HS-27A (cell line): Measurements from ENCODE around the gene TRMO.

Experiments used
- DNase-seq: peaks from one replicate; pipeline ENCODE4 v3.0.0-alpha.2; 2012; ENCODE audit warnings: low read depth, missing footprints

Gene TRMO

DNA sequence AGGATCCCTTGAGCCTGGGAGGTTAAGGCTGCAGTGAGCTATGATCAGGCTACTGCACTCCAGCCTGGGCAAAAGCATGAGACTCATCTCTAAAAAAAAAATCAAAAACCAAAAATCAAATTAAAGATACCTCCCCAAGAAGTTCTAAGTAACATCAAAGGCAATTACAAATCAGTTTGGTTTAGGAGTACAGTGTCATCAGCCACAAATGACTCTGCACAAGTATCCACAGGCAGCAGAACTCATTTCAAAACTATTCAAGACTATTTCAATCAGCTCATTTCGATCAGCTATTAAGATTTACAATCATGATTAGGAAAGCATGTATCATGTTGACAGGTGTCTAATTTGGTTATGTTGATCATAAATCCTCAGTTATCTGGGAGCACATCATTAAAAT lies 19.1 kb downstream of the TRMO start:
- no peak for DNase-seq

DNA sequence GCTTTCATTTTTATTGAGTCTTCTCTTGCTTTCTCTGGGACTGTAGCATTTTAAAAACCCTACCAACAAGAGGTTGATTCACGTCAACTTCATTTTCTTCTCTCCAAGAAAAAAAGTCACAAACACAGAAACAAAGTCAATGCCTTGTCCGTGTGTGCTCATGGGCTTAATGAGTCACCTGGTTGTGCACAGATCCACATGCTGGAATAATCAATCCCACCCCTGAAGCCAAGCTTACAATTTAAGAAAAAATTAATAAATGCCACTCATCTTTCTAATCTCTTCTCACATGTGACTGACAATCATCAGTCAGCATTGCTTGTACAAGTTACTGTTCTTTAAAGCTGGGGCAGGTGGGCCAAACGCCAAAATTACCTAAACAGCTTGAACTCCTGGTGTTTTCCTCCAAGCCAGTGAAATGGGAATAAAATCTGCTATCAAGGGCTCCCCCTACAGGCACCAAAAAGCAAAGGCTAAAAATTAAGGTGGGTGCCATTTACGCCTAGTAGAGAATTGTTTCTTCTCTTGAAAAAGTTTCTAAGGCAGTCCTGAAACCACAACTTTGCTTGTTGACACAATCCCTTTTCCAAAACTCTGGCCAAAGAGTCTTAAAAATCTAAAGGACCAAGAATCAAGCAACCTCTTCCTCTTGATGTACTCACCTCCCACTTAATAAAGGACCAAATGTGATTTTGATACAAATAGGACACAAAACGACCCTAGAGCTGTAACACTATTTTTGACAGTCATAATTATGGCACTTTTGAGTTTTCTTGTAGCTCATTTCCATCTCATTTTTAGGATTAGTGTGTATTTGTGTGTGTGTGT lies 21.3 kb downstream of the TRMO start:
- DNase-seq: peak; percentile 62

DNA sequence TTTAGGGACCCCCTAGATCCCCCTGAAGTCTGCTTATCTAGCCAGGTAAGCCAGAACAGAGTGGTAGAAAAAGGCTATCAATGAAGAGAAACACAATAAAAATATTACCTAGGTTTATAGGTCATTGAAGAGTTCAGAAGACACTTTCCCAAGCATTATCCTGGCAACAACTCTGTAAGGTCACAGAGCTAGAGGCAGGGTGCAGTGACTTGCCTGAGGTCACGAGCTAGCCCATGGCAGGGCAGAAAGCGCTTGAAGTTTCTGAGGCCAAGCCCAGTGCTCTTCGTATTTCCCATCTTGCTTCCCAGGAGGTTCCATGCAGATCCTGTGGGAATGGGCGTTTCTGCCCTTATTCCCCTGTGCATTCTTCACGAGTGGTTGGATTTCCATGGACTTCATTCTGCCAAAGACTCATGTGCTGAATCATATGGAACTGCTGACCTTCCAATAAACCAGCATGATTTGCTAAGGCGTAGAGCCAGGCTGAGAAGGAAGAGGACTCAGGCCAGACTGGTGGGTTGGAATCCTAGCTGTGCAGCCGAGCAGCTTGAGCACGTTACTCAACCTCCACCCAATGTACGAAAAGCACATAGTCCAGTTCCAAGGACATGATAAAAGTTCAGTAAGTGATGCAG lies 22.1 kb downstream of the TRMO start:
- DNase-seq: peak; percentile 81

DNA sequence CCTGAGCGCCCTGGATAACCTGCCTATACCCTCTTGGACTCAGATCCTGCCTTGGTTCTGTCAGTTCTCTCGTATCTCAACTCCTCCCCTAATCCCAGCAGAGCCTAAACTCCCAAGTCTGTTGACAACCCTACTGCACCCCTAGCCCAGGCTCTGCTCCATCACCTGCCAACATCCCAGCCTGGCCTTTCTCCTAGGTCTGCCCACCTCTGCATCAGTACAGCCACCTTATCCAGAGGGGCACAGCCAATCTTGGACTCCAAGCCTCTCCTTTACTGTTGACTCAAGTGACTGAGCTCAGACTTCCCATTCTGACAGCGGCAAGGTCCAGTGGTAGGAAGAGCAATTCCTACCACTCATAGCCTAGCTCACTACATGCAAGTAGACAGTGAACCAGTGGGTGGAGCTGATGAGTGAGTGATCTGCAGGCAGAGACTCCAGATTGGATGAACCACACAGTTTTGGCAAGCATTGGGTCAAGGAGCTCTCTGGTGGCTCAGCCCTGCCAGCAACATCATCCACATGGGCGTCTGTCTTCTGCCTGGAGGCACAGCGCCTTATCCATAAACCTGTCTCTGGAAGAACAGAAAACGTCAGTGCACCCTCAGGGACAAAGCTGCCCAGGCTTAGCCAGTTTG lies 26.5 kb downstream of the TRMO start:
- no peak for DNase-seq

DNA sequence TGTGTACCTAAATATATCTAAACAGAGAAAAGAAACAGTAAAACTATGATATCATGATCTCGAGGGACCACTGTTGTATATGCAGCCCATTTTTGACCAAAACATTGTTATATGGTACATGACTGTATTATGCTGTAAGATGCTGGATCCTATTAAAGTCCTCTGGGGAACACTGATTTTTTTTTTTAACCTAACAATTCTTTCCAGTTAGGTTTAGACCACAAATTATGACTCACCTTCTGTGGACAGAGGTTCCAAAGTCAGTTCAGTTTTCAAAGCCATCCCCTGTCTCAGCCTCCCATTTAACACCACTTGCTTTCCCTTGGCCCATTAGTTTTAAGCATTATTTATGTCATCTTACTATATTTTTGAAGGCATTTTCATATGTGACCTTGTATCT lies 27.1 kb downstream of the TRMO start:
- DNase-seq: no peak

DNA sequence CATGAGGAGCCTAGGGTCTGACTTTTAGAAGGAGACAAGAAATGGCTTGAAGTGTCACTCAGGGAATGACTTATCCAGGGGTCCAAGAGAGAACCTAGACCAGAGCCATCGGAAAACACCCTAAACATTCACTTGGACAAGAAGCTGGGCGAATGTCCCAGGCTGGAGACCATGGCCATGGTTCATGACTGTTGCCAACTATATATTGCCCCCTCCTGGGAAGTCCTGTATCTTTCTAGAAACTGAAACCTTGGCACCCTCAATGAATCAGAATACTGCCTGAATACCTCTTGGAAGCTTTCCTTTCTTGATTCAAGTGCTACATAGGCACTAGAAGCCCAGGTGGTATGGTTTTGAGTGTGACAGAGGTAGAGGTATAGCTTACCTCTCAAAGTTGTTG lies 29.9 kb downstream of the TRMO start:
- no peak for DNase-seq

DNA sequence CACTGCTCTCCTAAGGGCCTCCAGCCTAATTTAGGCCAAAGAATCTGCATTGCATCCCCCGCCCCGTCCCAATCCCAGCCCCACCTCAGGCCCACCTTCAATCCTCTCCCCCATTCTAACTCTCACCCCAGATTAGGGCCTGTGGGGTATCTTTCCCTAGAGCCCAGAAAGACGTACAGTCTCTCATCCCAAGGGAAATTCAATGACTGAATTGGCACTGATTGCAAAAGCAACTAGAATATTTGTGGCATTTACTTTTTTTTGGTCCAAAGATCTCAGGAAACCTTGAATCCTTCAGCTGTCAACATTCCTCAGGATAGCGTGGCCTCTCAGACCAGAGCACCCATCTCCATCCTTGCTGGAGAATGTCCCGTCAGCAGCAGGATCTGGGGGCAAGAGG lies 30.6 kb downstream of the TRMO start:
- DNase-seq: no peak

DNA sequence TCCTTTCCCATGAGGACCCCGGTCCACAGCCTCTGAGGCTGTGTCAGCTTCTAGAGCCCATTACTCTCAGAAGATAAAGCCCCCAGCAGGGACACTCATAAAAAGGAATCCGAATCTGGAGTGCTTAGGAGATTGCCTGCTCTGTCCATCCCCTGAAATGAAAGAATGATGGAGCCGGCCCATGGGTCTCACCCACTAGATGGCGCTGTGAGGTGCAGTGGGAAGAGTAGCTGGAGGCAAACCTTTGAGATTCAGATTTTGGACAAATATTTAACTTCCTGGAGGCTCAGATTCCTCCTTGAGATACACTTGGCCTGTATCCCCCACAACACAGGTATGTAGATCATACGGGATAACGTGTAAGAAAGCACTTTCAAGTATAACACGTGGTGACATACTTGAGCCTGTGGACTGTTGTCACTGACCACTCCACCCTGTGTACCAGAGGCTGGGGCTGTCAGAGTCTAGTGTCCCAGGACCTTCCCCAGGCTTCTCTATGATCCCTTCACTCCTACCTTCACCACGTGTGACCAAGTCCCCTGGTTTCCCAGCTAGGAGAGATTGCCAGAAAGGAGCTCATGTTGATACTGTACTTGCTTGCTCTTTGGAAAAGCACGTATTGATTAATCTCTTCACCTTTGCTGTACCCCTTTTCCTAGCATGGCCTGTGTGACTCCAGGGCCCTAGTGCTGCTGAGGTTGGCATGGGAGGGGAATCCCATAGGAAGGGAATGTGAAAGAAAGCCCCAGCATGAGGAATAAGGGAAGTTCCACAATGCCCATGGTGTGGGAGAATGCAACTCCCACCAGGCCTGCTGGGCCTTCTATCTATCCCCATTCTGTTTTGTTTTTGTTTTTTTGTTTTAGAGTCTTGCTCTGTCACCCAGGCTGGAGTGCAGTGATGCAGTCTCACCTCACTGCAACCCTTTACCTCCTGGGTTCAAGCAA lies 32.1 kb downstream of the TRMO start:
- DNase-seq: no peak

DNA sequence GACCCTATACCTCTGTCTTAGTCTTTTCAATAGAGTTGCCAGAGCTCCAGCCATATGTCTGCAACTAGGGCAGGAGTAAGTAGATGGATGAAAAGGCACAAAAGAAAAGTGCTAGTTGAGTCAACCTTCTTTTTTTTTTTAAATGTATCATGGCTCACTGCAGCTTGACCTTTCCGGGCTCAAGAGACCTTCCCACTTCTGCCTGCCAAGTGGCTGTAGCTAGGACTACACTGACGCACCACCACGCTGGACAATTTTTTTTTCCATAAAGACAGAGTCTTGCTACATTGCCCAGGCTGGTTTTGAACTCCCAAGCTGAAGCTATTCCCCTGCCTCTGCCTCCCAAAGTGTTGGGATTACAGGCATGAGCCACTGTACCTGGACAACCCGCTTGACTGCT lies 42.0 kb downstream of the TRMO start:
- DNase-seq: no peak

DNA sequence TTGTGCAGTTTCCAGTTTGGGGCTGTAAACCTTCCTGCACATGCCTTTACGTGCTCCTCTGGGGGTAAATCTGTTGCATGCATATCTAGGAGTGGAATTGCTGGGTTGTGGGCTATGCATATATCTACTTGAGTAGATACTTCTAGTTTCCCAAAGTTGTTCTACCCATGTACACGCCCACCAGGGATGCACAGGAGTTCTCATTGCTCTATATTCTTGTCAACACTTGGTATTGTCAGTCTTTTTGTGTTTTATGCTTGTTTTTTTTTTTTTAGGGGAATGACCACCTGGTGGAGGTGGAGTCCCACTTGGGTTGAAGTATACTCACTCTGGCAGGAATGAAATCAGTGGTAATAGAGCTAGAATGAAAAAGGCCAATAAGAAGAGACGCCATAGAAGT lies 46.2 kb downstream of the TRMO start:
- no peak for DNase-seq

DNA sequence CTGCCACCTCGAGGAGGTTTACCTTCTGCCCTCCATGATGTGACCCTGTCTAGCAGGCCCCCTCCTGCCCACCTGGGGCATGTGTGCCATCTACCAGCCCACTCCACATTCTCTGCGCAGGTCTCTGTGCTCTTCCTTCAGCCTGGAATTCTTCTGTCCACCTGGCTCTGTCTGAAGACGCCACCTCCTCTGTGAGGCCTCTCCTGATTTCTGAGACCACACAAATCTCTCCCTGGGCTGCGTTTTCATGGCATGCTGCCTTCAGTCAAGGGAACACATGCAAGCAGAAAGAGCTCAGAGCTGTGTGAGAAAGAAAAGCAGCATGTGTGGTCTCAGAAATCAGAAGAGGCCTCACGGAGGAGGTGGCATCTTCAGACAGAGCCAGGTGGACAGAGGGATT lies 47.2 kb downstream of the TRMO start:
- no peak for DNase-seq

DNA sequence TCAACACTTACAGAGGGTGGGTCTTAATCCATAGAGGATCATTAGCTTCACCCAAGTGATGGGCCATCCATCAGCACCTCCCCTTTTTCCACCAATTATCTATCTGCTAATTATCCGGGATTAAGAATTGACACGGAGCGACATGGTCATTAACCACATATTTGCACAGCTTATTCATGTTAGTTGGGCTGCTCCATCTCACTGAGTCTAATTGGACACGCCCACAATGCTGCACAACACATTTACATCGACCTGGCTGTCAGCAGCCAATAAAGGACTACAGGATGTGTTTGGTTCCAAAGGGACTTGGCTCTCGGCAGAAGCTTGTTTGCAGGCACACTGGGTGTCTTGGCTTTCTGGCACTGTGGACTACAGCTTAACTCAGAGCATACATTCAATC lies 47.7 kb downstream of the TRMO start:
- DNase-seq: no peak

DNA sequence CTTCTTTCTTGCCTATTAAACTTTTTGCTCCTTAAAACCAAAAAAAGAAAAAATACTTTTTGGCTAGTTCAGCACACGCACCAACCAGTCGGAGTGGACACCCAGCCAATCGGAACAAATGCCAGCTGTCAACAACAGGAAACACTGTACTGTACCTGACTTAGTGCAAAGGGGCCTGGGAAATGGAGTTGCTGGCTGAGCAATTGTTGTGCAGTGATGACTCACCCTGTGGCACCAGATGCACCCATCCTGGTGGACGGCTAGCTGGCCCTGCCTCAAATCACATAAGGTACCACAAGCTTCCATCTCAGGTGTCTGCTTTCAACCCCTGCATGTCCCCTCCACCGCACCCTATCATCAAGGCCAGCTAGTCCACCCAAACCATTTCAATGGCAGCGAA lies 48.4 kb downstream of the TRMO start:
- DNase-seq: no peak

DNA sequence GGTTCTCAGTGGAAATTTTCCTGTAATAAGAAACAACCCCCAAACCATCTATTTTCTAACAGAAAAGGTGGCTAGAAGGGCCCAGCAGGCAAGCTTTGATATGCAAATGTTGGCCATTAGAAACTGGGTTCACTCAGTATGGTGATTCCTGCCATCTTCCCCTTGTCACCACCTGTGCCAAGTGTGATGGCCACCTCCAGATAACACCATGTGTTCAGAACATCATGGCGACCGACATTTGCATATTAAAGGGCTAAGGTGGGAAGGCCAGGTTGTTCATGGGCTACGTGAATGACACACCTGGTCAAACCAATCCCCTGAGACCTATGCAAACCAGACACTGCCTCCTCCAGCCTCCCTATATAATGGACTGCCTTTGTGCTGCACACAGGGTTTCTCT lies 48.9 kb downstream of the TRMO start:
- no peak for DNase-seq

DNA sequence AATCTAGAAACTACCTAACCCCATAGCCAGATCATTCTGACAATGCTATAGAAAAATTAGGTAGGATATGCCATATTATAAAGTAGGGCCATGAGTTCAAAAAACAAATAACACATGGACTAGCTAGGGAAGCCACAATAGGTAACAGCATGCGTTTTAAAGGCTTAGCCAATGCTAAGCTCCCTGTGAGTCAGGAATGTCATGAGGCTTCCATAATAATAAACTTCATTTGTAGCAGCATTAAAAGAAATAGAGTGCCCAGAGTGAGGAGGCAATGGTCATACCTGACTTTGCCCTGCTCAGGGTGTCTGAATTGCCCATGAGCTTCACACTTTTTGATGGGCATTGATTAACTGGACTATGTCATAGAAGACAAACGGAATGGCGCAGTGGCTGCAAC lies 53.4 kb downstream of the TRMO start:
- no peak for DNase-seq

DNA sequence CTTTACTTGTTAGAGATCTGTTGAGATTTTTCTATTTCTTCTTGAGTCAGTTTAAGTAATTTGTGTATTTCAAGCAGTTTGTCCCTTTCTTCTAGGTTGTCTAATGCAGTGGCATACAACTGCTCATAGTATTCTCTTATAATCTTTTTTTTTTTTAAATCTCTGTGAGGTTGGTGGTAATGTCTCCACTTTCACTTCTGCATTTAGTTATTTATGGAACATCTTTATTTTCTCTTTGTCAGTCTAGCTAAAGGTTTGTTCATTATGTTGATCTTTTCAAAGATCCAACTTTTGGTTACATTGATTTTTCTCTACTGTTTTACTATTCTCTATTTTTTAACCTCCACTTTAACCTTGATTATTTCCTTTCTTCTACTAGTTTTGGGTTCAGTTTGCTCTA lies 55.5 kb downstream of the TRMO start:
- no peak for DNase-seq

DNA sequence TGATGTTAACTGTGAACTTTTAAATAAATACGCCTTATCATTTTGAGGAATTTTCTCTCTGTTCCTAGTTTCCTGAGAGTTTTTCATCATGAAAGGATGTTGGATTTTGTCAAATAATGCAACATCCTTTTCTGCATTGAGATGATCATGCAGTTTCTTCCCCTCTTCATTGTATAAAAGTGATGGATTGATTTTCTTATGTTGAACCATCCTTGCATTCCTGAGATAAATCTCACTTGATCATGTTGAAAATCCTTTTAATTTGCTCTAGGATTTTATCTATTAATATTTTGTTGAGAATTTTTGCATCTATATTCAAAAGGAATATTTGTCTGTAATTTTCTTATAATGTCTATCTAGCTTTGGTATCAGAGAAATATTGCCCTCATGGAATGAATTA lies 56.0 kb downstream of the TRMO start:
- DNase-seq: no peak

DNA sequence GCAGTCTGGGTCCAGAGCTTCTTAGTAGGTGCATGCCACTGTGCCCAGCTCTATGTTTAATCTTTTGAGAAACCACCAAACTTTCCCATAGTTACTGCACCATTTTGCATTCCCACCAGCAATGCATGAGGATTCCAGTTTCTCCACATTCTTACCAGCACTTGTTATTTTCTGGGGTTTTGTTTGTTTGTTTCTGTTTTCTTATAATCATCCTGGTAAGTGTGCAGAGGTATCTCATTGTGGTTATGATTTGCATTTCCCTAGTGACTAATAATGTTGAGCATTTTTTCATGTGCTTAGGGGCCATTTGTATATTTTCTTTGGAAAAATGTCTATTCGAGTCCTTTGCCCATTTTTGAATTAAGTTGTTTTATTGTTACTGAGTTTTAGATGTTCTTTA lies 57.9 kb downstream of the TRMO start:
- DNase-seq: no peak

DNA sequence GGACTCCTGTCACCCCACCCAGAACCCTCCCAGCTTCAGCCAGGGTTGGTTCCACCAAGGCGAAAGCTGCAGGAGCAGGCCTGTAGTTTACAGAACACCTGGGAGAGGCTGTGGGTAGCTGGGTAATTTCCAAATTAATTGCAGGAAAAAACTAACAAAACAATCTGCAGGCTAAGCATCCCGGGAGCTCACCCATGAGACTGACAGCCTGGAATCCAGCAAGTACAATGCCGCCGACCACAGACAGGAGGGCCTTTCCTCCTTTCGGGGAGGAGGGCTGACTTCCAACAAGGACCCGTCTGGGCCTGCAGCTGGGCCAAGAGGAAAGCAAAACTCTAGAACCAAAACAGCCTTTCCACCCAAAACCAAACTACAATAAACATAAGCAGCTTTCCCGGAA lies 59.0 kb downstream of the TRMO start:
- no peak for DNase-seq

DNA sequence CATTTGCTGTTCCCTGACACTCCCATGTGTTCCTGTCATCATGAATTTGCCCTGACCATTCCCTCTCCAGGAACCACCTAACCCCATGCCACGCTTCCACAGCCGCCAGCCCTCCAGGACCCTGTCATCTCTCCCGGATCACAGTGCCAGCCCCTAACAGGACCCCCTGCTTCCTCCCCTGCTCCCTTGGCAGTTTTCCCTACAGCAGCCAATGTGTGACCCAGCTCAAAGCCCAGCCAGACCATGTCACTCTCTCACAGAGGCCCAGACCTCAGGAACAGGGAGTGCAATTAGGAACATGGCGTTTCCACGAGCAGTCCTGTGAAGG lies 61.2 kb downstream of the TRMO start:
- no peak for DNase-seq

DNA sequence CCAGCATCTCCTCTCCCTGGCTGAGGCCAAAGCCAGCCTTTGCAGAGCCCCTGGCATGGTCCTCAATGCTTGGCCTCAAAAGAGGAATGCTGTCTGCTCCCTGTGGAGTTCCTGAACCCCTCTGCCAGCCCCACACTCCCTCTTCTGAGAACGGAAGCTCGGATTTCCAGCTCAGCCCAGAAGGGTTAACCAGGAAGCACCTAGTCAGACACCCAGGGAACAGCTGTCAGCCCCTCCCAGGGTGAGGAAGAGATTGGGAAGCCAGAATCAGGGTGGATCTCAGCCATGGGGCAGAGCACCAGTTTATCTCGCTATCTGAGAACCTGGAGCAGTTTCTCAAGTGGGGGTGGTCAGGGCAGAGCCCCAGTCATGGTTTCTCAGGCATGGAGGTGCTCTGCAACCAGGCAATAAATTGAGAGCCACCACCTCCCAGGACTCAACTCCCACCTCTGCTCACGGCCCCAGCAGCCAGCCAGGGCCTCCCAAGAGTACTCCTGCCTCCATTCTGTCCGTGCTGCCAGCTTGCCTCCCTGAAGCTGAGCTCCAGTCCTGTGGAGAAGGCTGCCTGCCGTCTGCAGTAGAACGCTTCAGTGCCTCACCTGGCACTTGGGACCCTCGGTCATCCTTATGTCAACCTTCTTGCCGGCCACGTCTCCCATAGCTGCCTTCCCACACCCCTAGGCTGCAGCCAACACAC lies 61.7 kb downstream of the TRMO start:
- no peak for DNase-seq

DNA sequence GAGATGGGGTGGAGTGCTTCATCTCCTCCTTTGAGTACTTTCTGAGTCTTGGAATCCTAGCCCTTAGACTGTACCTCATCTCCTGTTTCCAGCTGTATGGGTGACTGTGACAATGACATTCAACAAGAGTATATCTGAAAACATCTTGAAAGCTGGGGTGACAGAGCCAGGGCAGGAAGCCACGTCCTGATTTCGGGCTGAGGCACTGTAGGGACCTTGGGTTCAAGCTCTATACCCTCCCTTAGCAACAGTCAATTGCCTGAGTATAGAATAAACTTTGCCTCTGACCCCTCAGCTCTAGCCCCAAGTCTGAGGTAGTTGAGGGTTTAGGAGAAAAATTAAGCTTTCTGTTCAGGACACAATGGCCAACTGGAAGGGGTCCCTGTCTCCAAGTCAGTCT lies 63.0 kb downstream of the TRMO start:
- no peak for DNase-seq
